CD4-positive, alpha-beta T cell treated with Interleukin-2 at 100 ng/mL for 4 hours (primary cell): Measurements from ENCODE around the gene PNLIPRP2.

ENCODE experiments used
- DNase-seq: peaks from one replicate; pipeline ENCODE4 v3.0.0-alpha.2; 2020; ENCODE audit warnings: low spot score

The PNLIPRP2 gene

GRCh38 chr10:116620423-116621400 is at the start of gene PNLIPRP2:
PNLIPRP2 (plus strand) TSS chr10:116620953.
- no peak for DNase-seq

GRCh38 chr10:116574797-116575196 is 46.0 kb upstream of the PNLIPRP2 start:
- no peak for DNase-seq

- no peak for DNase-seq
These were observed 32.7 kb upstream of the PNLIPRP2 start for GRCh38 chr10:116587878-116588591.

GRCh38 chr10:116588995-116589394 is 31.8 kb upstream of the PNLIPRP2 start:
- DNase-seq = no peak

- DNase-seq = no peak
These were observed 30.8 kb upstream of the PNLIPRP2 start for GRCh38 chr10:116589926-116590325.

- DNase-seq = no peak
These were observed 29.9 kb upstream of the PNLIPRP2 start, which contains the start of gene PNLIPRP1 for GRCh38 chr10:116590590-116591444. PNLIPRP1 (plus strand) TSS chr10:116590959; CDS start chr10:116591130, 171 bp downstream.

GRCh38 chr10:116593139-116593740 is 27.5 kb upstream of the PNLIPRP2 start:
- DNase-seq = no peak

GRCh38 chr10:116594525-116595035 is 26.2 kb upstream of the PNLIPRP2 start:
- no peak for DNase-seq

GRCh38 chr10:116596062-116596461 is 24.7 kb upstream of the PNLIPRP2 start:
- no peak for DNase-seq

GRCh38 chr10:116597543-116597942 is 23.2 kb upstream of the PNLIPRP2 start:
- DNase-seq = no peak

- no peak for DNase-seq
These were observed 22.4 kb upstream of the PNLIPRP2 start for GRCh38 chr10:116598329-116598728.

- no peak for DNase-seq
These were observed 20.8 kb upstream of the PNLIPRP2 start for GRCh38 chr10:116599991-116600390.

GRCh38 chr10:116602648-116603400 is 17.9 kb upstream of the PNLIPRP2 start:
- DNase-seq = no peak

GRCh38 chr10:116606061-116606483 is 14.7 kb upstream of the PNLIPRP2 start:
- no peak for DNase-seq

- no peak for DNase-seq
These were observed 13.4 kb upstream of the PNLIPRP2 start for GRCh38 chr10:116607336-116607735.

- no peak for DNase-seq
These were observed 11.8 kb upstream of the PNLIPRP2 start for GRCh38 chr10:116608686-116609594.

- DNase-seq = no peak
These were observed 10.2 kb upstream of the PNLIPRP2 start for GRCh38 chr10:116610443-116611152.

GRCh38 chr10:116611153-116611545 is 9.6 kb upstream of the PNLIPRP2 start:
- no peak for DNase-seq
